ENCODE data around the gene PPME1. TPM values are rescaled to one million over a fixed set of nuclear protein-coding genes. Genes with fewer than 3 reads are reported as not detected.

PPME1 gene
- total RNA-seq = 26.4 and 39.1 TPM in 2 replicates

GRCh38 chr11:74170694-74171629 lies at the start of gene PPME1, which contains the start of gene C2CD3:
PPME1 (plus strand) TSS chr11:74171289; CDS start chr11:74171422, 133 bp downstream.
C2CD3 (minus strand) TSS chr11:74171002; CDS start chr11:74170792, 210 bp downstream.

Other genes starting within 250 kb of the PPME1 start
- not detected in 2 replicates for gene DNAJB13, start 220.3 kb upstream of the PPME1 start, total RNA-seq
- 0.28 and 0.63 TPM in 2 replicates for gene UCP2, start 188.4 kb upstream of the PPME1 start, total RNA-seq
- gene UCP3, start 162.2 kb upstream of the PPME1 start, total RNA-seq = 0.18 and 0.38 TPM in 2 replicates
- gene C2CD3, start 287 bp upstream of the PPME1 start, total RNA-seq = 8.7 and 10.9 TPM in 2 replicates
- gene P4HA3, start 140.4 kb downstream of the PPME1 start, total RNA-seq = 17.9 and 20.6 TPM in 2 replicates
- 15.7 and 22.5 TPM in 2 replicates for gene PGM2L1, start 227.1 kb downstream of the PPME1 start, total RNA-seq

Measured in endothelial cell of coronary artery (primary cell).